ENCODE measurements around the gene SOWAHB.

The SOWAHB gene

GRCh38 chr4:76850010-76850441 lies 47.9 kb downstream of the SOWAHB start:
- peak; percentile 85 for DNase-seq

Data from EL (cell line).